ENCODE results near the gene ZNF580.
A peak's percentile ranks its signal among the peaks of the same experiment; 100 is the strongest.

ZNF580 gene

DNA sequence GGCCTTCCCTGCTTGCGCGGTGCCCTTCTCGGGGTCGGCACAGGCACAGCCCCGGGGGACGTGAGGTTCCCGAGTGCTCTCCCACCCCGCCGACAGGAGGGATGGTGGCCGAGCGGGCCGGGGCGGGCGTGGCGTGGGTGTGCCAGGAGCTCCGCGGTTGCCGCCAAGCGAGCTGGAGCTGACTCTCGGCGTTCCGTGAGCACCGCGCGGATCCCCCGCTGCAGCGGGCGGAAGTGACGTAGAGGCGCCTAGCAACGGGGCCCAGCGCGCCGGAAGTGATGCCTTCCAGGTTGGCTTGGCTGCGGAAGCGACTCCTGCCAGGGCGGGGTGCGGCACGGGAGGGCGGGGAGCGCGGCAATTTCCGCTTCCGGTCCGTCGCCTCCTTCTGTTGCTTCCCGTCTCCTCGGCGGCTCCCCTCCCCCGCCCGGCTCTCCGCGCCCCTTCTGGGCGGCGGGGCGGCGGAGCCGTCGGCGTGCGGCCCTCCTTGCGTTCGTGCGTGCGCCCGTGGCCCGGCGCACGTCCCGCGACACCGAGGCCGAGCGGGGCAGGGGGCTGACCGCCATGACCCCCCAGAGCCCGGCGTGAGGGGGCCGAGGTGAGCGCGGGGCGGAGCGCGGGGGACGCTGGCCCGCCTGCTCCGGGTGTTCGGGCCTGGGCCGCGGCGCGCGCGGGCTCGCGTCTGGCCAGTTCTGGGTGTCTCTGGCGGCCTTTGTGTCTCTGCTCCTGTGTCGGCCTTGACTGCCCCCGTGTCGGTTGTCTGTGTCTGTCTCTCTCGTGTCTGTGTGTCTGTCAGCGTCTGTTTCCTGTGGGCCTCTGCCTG, 34.2 kb downstream of the ZNF580 start, which contains the start of gene EPN1:
Gene EPN1 (plus strand): TSS at position 386 of the 820 bp plus-strand sequence. CDS start 3,402 bp downstream, outside the sequence.
- Histone ChIP-seq H3K9ac (ENCODE audit: low read length) (peak within 1 kb of the TSS; percentile 88), H3K4me3 (ENCODE audit: low read depth, low read length, poor library complexity, severe bottlenecking) (peak within 1 kb of the TSS; percentile 97), H3K4me1 (ENCODE audit: insufficient read depth, low read length, severe bottlenecking) (peaks cover 66% of the 10 kb centered on the region), H3F3A (ENCODE audit: insufficient read depth, low read length) (no peaks in the 10 kb centered on the region; the same call in 1 of the 2 replicates), H3K9me3 (ENCODE audit: low read length) (no peaks in the 10 kb centered on the region), H3K27ac (ENCODE audit: low read depth, low read length, poor library complexity, severe bottlenecking) (peak within 1 kb of the TSS; percentile 96), H2AFZ (ENCODE audit: low read length) (no peak within 1 kb of the TSS), H3K79me2 (ENCODE audit: insufficient read depth, low read length) (peaks cover 31% of the 10 kb centered on the region), H3K27me3 (ENCODE audit: insufficient read depth, low read length) (no peaks in the 10 kb centered on the region), H3K9me2 (ENCODE audit: low read depth, low read length) (no peaks in the 10 kb centered on the region), H4K20me1 (ENCODE audit: insufficient read depth, low read length) (no peaks in the 10 kb centered on the region), H3K36me3 (ENCODE audit: insufficient read depth, low read length) (peaks cover 55% of the 10 kb centered on the region), H3K4me2 (ENCODE audit: low read length) (peak within 1 kb of the TSS; percentile 98)
- TF ChIP-seq, protein P1, sequence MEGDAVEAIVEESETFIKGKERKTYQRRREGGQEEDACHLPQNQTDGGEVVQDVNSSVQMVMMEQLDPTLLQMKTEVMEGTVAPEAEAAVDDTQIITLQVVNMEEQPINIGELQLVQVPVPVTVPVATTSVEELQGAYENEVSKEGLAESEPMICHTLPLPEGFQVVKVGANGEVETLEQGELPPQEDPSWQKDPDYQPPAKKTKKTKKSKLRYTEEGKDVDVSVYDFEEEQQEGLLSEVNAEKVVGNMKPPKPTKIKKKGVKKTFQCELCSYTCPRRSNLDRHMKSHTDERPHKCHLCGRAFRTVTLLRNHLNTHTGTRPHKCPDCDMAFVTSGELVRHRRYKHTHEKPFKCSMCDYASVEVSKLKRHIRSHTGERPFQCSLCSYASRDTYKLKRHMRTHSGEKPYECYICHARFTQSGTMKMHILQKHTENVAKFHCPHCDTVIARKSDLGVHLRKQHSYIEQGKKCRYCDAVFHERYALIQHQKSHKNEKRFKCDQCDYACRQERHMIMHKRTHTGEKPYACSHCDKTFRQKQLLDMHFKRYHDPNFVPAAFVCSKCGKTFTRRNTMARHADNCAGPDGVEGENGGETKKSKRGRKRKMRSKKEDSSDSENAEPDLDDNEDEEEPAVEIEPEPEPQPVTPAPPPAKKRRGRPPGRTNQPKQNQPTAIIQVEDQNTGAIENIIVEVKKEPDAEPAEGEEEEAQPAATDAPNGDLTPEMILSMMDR (IDR thresholded peaks at IDR 0.05; ENCODE audit: low read length): no peak
- TF ChIP-seq EZH2 (IDR thresholded peaks at IDR 0.05; ENCODE audit: borderline replicate concordance, low read length): no peak

DNA sequence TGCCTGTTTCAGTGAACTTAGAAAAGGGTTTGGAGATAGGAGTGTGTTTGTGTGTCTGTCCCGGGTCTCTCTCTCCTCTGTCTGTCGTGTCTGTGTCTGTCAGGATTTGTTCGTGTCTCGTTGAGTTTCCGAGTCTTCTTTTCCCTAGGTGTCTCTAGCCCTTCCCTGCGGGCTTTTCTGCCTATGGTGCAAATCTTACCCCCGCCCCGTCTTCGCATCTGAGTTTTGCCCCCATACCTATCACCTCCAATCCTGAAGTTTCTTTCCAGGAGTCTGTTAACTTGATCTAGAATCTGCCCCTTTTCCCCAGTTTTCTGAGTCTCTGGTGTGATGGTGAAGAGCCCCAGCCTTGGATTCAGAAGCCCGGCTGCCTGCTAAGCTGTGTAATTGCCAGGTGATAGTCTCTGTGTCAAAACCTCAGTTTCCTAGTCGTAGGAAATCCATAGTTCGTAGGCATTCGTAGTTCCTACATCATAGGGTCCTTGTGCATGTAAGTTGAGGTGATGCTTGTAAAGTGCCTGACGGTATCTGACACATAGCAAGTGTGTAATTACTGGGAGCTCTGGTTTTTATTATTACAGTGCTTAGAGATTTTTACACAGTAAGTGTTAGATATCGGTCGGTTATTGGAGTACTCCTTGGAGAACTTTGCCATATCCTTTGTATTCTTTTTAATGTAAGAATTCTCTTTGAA, 35.0 kb downstream of the ZNF580 start:
- no peaks in the 10 kb centered on the region; the same call in 1 of the 2 replicates for H3F3A ChIP-seq (ENCODE audit: insufficient read depth, low read length)
- H3K36me3 ChIP-seq (ENCODE audit: insufficient read depth, low read length): peaks cover 55% of the 10 kb centered on the region
- peaks cover 31% of the 10 kb centered on the region for H3K79me2 ChIP-seq (ENCODE audit: insufficient read depth, low read length)
- H2AFZ ChIP-seq (ENCODE audit: low read length): no peak overlapping the region
- H3K4me2 ChIP-seq (ENCODE audit: low read length): peak overlapping the region; percentile 98
- TF ChIP-seq EZH2 (IDR thresholded peaks at IDR 0.05; ENCODE audit: borderline replicate concordance, low read length): no peak
- TF ChIP-seq, protein P1 (IDR thresholded peaks at IDR 0.05; ENCODE audit: low read length): no peak
- H4K20me1 ChIP-seq (ENCODE audit: insufficient read depth, low read length): no peaks in the 10 kb centered on the region
- H3K27me3 ChIP-seq (ENCODE audit: insufficient read depth, low read length): no peaks in the 10 kb centered on the region
- peak overlapping the region; percentile 97 for H3K4me3 ChIP-seq (ENCODE audit: low read depth, low read length, poor library complexity, severe bottlenecking)
- H3K4me1 ChIP-seq (ENCODE audit: insufficient read depth, low read length, severe bottlenecking): peaks cover 65% of the 10 kb centered on the region
- H3K27ac ChIP-seq (ENCODE audit: low read depth, low read length, poor library complexity, severe bottlenecking): peak overlapping the region; percentile 96
- H3K9me3 ChIP-seq (ENCODE audit: low read length): no peaks in the 10 kb centered on the region
- H3K9me2 ChIP-seq (ENCODE audit: low read depth, low read length): no peaks in the 10 kb centered on the region
- peak overlapping the region; percentile 88 for H3K9ac ChIP-seq (ENCODE audit: low read length)

DNA sequence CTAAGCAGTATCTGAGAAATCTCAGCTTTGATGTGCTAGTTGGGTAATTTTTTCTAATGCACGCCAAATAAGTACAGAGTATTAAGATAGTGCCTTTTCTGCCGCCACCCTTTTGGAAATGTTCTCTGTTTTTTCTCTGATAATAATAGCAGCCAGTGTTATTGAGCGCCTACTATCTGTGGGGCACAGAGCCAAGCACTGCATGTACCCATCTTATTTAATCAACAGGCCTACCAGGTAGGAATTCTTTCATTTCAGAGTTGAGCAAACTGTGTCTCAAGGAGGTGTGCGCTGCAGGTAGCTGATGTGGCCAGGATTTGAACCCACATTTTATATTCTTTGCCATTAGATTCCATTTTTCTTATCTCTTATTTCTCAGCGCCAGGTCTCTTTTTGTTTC, 35.6 kb downstream of the ZNF580 start:
- H3K27ac ChIP-seq (ENCODE audit: low read depth, low read length, poor library complexity, severe bottlenecking): peak overlapping the region; percentile 96
- H3K9ac ChIP-seq (ENCODE audit: low read length): peak overlapping the region; percentile 88
- H3K9me2 ChIP-seq (ENCODE audit: low read depth, low read length): no peaks in the 10 kb centered on the region
- no peak overlapping the region for H2AFZ ChIP-seq (ENCODE audit: low read length)
- H3F3A ChIP-seq (ENCODE audit: insufficient read depth, low read length): no peaks in the 10 kb centered on the region; the same call in 1 of the 2 replicates
- peaks cover 34% of the 10 kb centered on the region for H3K79me2 ChIP-seq (ENCODE audit: insufficient read depth, low read length)
- H3K36me3 ChIP-seq (ENCODE audit: insufficient read depth, low read length): peaks cover 56% of the 10 kb centered on the region
- no peaks in the 10 kb centered on the region for H3K27me3 ChIP-seq (ENCODE audit: insufficient read depth, low read length)
- H3K9me3 ChIP-seq (ENCODE audit: low read length): no peaks in the 10 kb centered on the region
- H4K20me1 ChIP-seq (ENCODE audit: insufficient read depth, low read length): no peaks in the 10 kb centered on the region
- TF ChIP-seq EZH2 (IDR thresholded peaks at IDR 0.05; ENCODE audit: borderline replicate concordance, low read length): no peak
- TF ChIP-seq, protein P1 (IDR thresholded peaks at IDR 0.05; ENCODE audit: low read length): peak; percentile 32
- peaks cover 62% of the 10 kb centered on the region for H3K4me1 ChIP-seq (ENCODE audit: insufficient read depth, low read length, severe bottlenecking)
- H3K4me3 ChIP-seq (ENCODE audit: low read depth, low read length, poor library complexity, severe bottlenecking): peak overlapping the region; percentile 97
- peak overlapping the region; percentile 98 for H3K4me2 ChIP-seq (ENCODE audit: low read length)
